CD4-positive, CD25-positive, alpha-beta regulatory T cell (primary cell): Measurements from ENCODE around the gene MVD. TPM values are rescaled to one million over a fixed set of nuclear protein-coding genes. Genes with fewer than 3 reads are reported as not detected.
"Not testable (repeated sequence)": the region's sequence is repeated elsewhere in the genome, so short reads cannot be mapped to it uniquely, and the experiment has no call there.

Source experiments
- ATAC-seq, 2 donors: fragments of 150-1000 bp; cut with Tn5 transposase; one replicate each; pipeline ENCODE4 v1.10.0; 2021; ENCODE audit warnings: low read depth in 2 of 2, moderate number of reproducible peaks in 2 of 2, moderate library complexity in 1 of 2
- DNase-seq, 3 donors: peaks; one replicate each; pipeline versions ENCODE4 v3.0.0 to v3.0.0-alpha.2; 2012 to 2022; ENCODE audit warnings: mixed read lengths in 1 of 3
- H3K27ac ChIP-seq: one replicate; pipeline ENCODE4 v1.7.0; 2013; ENCODE audit warnings: mild to moderate bottlenecking, low read length; ENCODE audit not compliant: insufficient read depth, poor library complexity, severe bottlenecking
- H3K27me3 ChIP-seq: one replicate; pipeline ENCODE4 v1.7.0; 2013; ENCODE audit warnings: low read length; ENCODE audit not compliant: control insufficient read depth, insufficient read depth
- H3K36me3 ChIP-seq: one replicate; pipeline ENCODE4 v1.7.0; 2013; ENCODE audit warnings: mild to moderate bottlenecking, low read length, moderate library complexity; ENCODE audit not compliant: control insufficient read depth, insufficient read depth
- H3K4me1 ChIP-seq: 2 replicates; pipeline ENCODE4 v1.7.0; 2013; ENCODE audit warnings: mild to moderate bottlenecking, low read length; ENCODE audit not compliant: insufficient read depth, control insufficient read depth, poor library complexity, severe bottlenecking
- H3K4me3 ChIP-seq: one replicate; pipeline ENCODE4 v1.7.0; 2013; ENCODE audit warnings: low read depth, mild to moderate bottlenecking, low read length, moderate library complexity
- H3K9me3 ChIP-seq, 2 experiments: 1 replicate in 1 of 2; 2 replicates in 1 of 2; pipeline ENCODE4 v1.7.0; 2013; ENCODE audit warnings: low read length in 2 of 2, mild to moderate bottlenecking in 1 of 2, moderate library complexity in 1 of 2; ENCODE audit not compliant: control insufficient read depth in 2 of 2
- H3K27ac Mint-ChIP-seq, 3 donors: one replicate each; pipeline ENCODE4 v1.8.0; 2020 to 2022; ENCODE audit warnings: mild to moderate bottlenecking in 3 of 3, mixed read lengths in 3 of 3, moderate library complexity in 2 of 3
- H3K27me3 Mint-ChIP-seq: one replicate; pipeline ENCODE4 v1.8.0; 2022; ENCODE audit warnings: mild to moderate bottlenecking, mixed read lengths
- H3K36me3 Mint-ChIP-seq: one replicate; pipeline ENCODE4 v1.8.0; 2020; ENCODE audit warnings: mixed read lengths
- H3K4me1 Mint-ChIP-seq, 4 donors: one replicate each; pipeline ENCODE4 v1.8.0; 2020 to 2022; ENCODE audit warnings: mixed read lengths in 4 of 4, mild to moderate bottlenecking in 1 of 4
- H3K4me3 Mint-ChIP-seq, 4 donors: one replicate each; pipeline ENCODE4 v1.8.0; 2020 to 2022; ENCODE audit warnings: mild to moderate bottlenecking in 4 of 4, mixed read lengths in 4 of 4, moderate library complexity in 3 of 4
- H3K9me3 Mint-ChIP-seq, 7 donors: one replicate each; pipeline ENCODE4 v1.8.0; 2020 to 2022; ENCODE audit warnings: mixed read lengths in 7 of 7, mild to moderate bottlenecking in 3 of 7, moderate library complexity in 2 of 7
- polyA plus RNA-seq, 4 donors: library from polyadenylated mRNA; unstranded; fragments of 300-500 nt; fragmentation: Illumina TruSeq; gene quantifications; one replicate each; pipeline ENCODE4 v1.2.3, GENCODE V29; 2021
- total RNA-seq: library from RNA; stranded (reverse); gene quantifications from one replicate; pipeline ENCODE4 v1.2.3, GENCODE V29; 2022

Gene MVD
- total and polyA plus RNA-seq, 5 donors from 2014 or later, result 19.6 to 59.7 (median 23.0) TPM

- Mint-ChIP-seq H3K9me3 (no peaks in the 10 kb centered on the region), H3K36me3 (peaks cover 11% of the 10 kb centered on the region), H3K4me1 (peaks cover 12 to 47% (median 35%) of the 10 kb centered on the region in 4 donors), H3K4me3 (no peak overlapping the region), H3K27ac (peak overlapping the region in 2 of 3 donors; percentile 73 to 95), H3K27me3 (no peaks in the 10 kb centered on the region)
- no peak overlapping the region for H3K4me3 ChIP-seq
- ATAC-seq (no peak), DNase-seq (no peak)
- peaks cover 63% of the 10 kb centered on the region for H3K36me3 ChIP-seq
- peaks cover 25% of the 10 kb centered on the region for H3K4me1 ChIP-seq
- no peak overlapping the region for H3K27ac ChIP-seq
- no peaks in the 10 kb centered on the region for H3K27me3 ChIP-seq
- no peaks in the 10 kb centered on the region for H3K9me3 ChIP-seq
Observed at GRCh38 chr16:88616320-88616719, 46.6 kb downstream of the MVD start.

DNA sequence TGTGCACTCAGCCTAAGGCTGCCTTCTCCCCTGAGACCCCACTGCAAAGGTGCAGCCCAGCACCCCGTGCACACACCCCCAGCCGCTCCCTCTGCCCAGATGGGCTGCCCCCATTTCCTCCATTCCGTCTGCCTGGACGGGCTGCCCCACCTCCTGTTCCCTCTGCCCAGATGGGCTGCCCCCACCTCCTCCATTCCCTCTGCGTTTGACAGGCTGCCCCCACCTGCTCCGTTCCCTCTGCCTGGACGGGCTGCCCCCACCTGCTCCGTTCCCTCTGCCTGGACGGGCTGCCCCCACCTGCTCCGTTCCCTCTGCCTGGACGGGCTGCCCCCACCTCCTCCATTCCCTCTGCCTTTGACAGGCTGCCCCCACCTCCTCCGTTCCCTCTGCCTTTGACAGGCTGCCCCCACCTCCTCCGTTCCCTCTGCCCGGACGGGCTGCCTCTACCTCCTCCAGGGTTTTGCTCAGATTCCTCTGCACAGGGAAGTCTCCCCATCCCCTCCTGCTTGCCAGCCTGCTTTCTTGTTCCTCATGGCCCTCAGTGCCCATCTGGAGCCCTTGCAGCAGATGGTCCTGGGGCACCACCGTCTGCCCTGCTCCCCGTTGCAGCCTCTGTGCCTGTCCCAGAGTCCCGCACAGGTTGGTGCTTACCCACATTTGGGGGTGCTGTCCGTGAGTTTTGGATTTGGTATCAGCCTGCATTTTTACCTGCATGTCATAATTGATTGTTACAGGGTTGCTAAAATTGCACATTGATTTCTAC lies 47.9 kb downstream of the MVD start:
- Histone ChIP-seq H3K27ac (no peak overlapping the region), H3K4me1 (peaks cover 14% of the 10 kb centered on the region), H3K36me3 (peaks cover 76% of the 10 kb centered on the region), H3K9me3 (no peaks in the 10 kb centered on the region), H3K27me3 (no peaks in the 10 kb centered on the region), H3K4me3 (no peak overlapping the region)
- DNase-seq, result no peak
- Mint-ChIP-seq H3K4me3 (no peak overlapping the region), H3K4me1 (peaks cover 10 to 38% (median 27%) of the 10 kb centered on the region in 4 donors), H3K27me3 (no peaks in the 10 kb centered on the region), H3K27ac (peak overlapping the region in 2 of 3 donors; percentile 43 to 72), H3K36me3 (peaks cover 18% of the 10 kb centered on the region), H3K9me3 (no peaks in the 10 kb centered on the region)
- no peak for ATAC-seq

- Histone ChIP-seq H3K27me3 (no peaks in the 10 kb centered on the region), H3K4me1 (peaks cover 6% of the 10 kb centered on the region), H3K27ac (no peak overlapping the region), H3K4me3 (no peak overlapping the region), H3K9me3 (no peaks in the 10 kb centered on the region), H3K36me3 (peaks cover 81% of the 10 kb centered on the region)
- Mint-ChIP-seq H3K9me3 (no peaks in the 10 kb centered on the region), H3K27me3 (no peaks in the 10 kb centered on the region), H3K4me1 (peaks cover 5 to 29% (median 20%) of the 10 kb centered on the region in 4 donors), H3K27ac (peak overlapping the region in 1 of 3 donors; percentile 72), H3K4me3 (no peak overlapping the region), H3K36me3 (peaks cover 21% of the 10 kb centered on the region)
- DNase-seq (no peak), ATAC-seq (no peak)
Observed at GRCh38 chr16:88613911-88614817, 48.7 kb downstream of the MVD start.

GRCh38 chr16:88613293-88613692 lies 49.6 kb downstream of the MVD start:
- Histone ChIP-seq H3K27ac (no peak overlapping the region), H3K4me3 (no peak overlapping the region), H3K36me3 (peaks cover 84% of the 10 kb centered on the region), H3K9me3 (no peaks in the 10 kb centered on the region), H3K27me3 (no peaks in the 10 kb centered on the region), H3K4me1 (no peaks in the 10 kb centered on the region)
- no peaks in the 10 kb centered on the region for H3K9me3 Mint-ChIP-seq
- no peaks in the 10 kb centered on the region for H3K27me3 Mint-ChIP-seq
- peaks cover 22% of the 10 kb centered on the region for H3K36me3 Mint-ChIP-seq
- H3K4me1 Mint-ChIP-seq, result peaks cover 5 to 21% (median 15%) of the 10 kb centered on the region in 4 donors
- DNase-seq (no peak), ATAC-seq (no peak)
- no peak overlapping the region for H3K4me3 Mint-ChIP-seq
- H3K27ac Mint-ChIP-seq, result peak overlapping the region in 1 of 3 donors; percentile 75

- H3K36me3 ChIP-seq, result peaks cover 89% of the 10 kb centered on the region
- DNase-seq, result no peak
Observed at GRCh38 chr16:88610909-88611812, 51.7 kb downstream of the MVD start.

DNA sequence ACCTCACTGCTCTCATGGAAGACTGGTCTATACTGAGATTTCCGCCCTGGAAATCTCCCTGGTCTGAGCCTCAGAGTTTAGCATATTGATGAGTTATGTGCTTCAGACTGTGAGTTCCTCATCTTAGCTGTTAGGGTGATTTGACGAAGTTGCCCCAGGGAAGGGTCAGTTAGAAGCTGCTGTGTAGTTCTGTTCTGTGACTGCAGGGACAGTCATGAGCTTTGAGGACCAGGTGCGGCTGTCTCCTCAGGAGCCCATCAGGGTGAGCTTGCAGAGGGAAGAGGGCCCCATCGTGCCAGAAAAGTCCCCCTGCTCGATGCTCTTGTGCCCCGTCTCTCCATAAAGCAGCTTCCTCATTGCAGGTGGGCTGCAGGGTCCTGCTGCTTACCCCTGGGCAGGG lies 52.8 kb downstream of the MVD start:
- ATAC-seq, result no peak
- no peak for DNase-seq
- H3K27me3 Mint-ChIP-seq, result no peaks in the 10 kb centered on the region
- Histone ChIP-seq H3K9me3 (no peaks in the 10 kb centered on the region), H3K4me1 (no peaks in the 10 kb centered on the region), H3K36me3 (peaks cover 89% of the 10 kb centered on the region), H3K27ac (no peak overlapping the region), H3K27me3 (no peaks in the 10 kb centered on the region), H3K4me3 (no peak overlapping the region)
- peaks cover 29% of the 10 kb centered on the region for H3K36me3 Mint-ChIP-seq
- H3K9me3 Mint-ChIP-seq, result no peaks in the 10 kb centered on the region
- H3K4me3 Mint-ChIP-seq, result no peak overlapping the region
- H3K4me1 Mint-ChIP-seq, result peaks cover 3 to 23% (median 13%) of the 10 kb centered on the region in 4 donors
- peak overlapping the region in 2 of 3 donors; percentile 25 to 87 for H3K27ac Mint-ChIP-seq

More at GRCh38 chr16:88610909-88611812, 51.7 kb downstream of the MVD start:
- H3K4me3 ChIP-seq, result no peak overlapping the region
- H3K27ac Mint-ChIP-seq, result peak overlapping the region in 1 of 3 donors; percentile 69
- peaks cover 5 to 23% (median 15%) of the 10 kb centered on the region in 4 donors for H3K4me1 Mint-ChIP-seq
- H3K4me1 ChIP-seq, result no peaks in the 10 kb centered on the region
- H3K36me3 Mint-ChIP-seq, result peaks cover 29% of the 10 kb centered on the region
- H3K4me3 Mint-ChIP-seq, result peak overlapping the region in 1 of 4 donors; percentile 35
- ATAC-seq, result no peak
- H3K9me3 ChIP-seq, result no peaks in the 10 kb centered on the region
- no peaks in the 10 kb centered on the region for H3K9me3 Mint-ChIP-seq
- no peaks in the 10 kb centered on the region for H3K27me3 Mint-ChIP-seq
- no peaks in the 10 kb centered on the region for H3K27me3 ChIP-seq
- H3K27ac ChIP-seq, result no peak overlapping the region

GRCh38 chr16:88609426-88609825 lies 53.5 kb downstream of the MVD start:
- H3K36me3 Mint-ChIP-seq, result peaks cover 29% of the 10 kb centered on the region

More at GRCh38 chr16:88609426-88609825, 53.5 kb downstream of the MVD start:
- H3K4me3 Mint-ChIP-seq, result peak overlapping the region in 1 of 4 donors; percentile 32
- H3K27me3 ChIP-seq, H3K27me3 Mint-ChIP-seq, H3K9me3 Mint-ChIP-seq, ATAC-seq, H3K27ac ChIP-seq, H3K4me1 ChIP-seq, H3K9me3 ChIP-seq, H3K4me3 ChIP-seq, DNase-seq: not testable (repeated sequence)
- peaks cover 3 to 20% (median 13%) of the 10 kb centered on the region in 4 donors for H3K4me1 Mint-ChIP-seq
- H3K27ac Mint-ChIP-seq, result peak overlapping the region in 1 of 3 donors; percentile 87
- H3K36me3 ChIP-seq, result peaks cover 90% of the 10 kb centered on the region
